Ishikawa (cell line): ENCODE data around the gene ZNF281.

Source experiments
- CEBPB ChIP-seq: IDR thresholded peaks from 2 replicates; pipeline ENCODE4 v1.6.1; 2012
- EP300 ChIP-seq: IDR thresholded peaks from 2 replicates; pipeline ENCODE4 v1.6.1; 2012; ENCODE audit warnings: borderline replicate concordance
- MAX ChIP-seq: IDR thresholded peaks from 2 replicates; pipeline ENCODE4 v1.6.1; 2012
- RAD21 ChIP-seq: IDR thresholded peaks from 2 replicates; pipeline ENCODE4 v1.6.1; 2012; ENCODE audit warnings: low read depth
- REST ChIP-seq: IDR thresholded peaks from 2 replicates; pipeline ENCODE4 v1.6.1; 2012; ENCODE audit warnings: low read depth, mild to moderate bottlenecking
- TAF1 ChIP-seq: IDR thresholded peaks from 2 replicates; pipeline ENCODE4 v1.6.1; 2012; ENCODE audit warnings: low read depth, mild to moderate bottlenecking

GRCh38 chr1:200369131-200369530 is 40.7 kb downstream of the ZNF281 start:
- TF ChIP-seq EP300 (no peak), CEBPB (no peak), REST (no peak), MAX (no peak), RAD21 (no peak), TAF1 (no peak)
